HUES6 (cell line): ENCODE data around the gene SEMA3E.

ENCODE experiments used
- H3K27ac ChIP-seq: 2 replicates; pipeline ENCODE4 v1.7.0; 2013; ENCODE audit warnings: low read depth, mild to moderate bottlenecking, low read length, inconsistent platforms
- H3K27me3 ChIP-seq: 2 replicates; pipeline ENCODE4 v1.6.1; 2013; ENCODE audit warnings: low read length; ENCODE audit not compliant: control insufficient read depth, insufficient read depth
- H3K36me3 ChIP-seq: 2 replicates; pipeline ENCODE4 v1.6.1; 2013; ENCODE audit warnings: low read length; ENCODE audit not compliant: control insufficient read depth, insufficient read depth
- H3K4me1 ChIP-seq: 2 replicates; pipeline ENCODE4 v1.6.1; 2013; ENCODE audit warnings: low read length; ENCODE audit not compliant: control insufficient read depth, insufficient read depth
- H3K4me3 ChIP-seq: 2 replicates; pipeline ENCODE4 v1.5.1; 2013; ENCODE audit warnings: low read depth, low read length
- H3K9ac ChIP-seq: one replicate; pipeline ENCODE4 v1.6.1; 2013; ENCODE audit warnings: mild to moderate bottlenecking, low read length
- H3K9me3 ChIP-seq: 2 replicates; pipeline ENCODE4 v1.6.1; 2013; ENCODE audit warnings: low read depth, low read length; ENCODE audit not compliant: control insufficient read depth, insufficient read depth

Gene SEMA3E

GRCh38 chr7:83524277-83525075, 124.5 kb downstream of the SEMA3E start:
- H3K4me3 ChIP-seq: no peak overlapping the region
- no peak overlapping the region for H3K27ac ChIP-seq
- no peaks in the 10 kb centered on the region for H3K4me1 ChIP-seq
- H3K27me3 ChIP-seq: no peaks in the 10 kb centered on the region
- no peaks in the 10 kb centered on the region for H3K36me3 ChIP-seq
- no peaks in the 10 kb centered on the region for H3K9me3 ChIP-seq
- H3K9ac ChIP-seq: no peak overlapping the region

DNA sequence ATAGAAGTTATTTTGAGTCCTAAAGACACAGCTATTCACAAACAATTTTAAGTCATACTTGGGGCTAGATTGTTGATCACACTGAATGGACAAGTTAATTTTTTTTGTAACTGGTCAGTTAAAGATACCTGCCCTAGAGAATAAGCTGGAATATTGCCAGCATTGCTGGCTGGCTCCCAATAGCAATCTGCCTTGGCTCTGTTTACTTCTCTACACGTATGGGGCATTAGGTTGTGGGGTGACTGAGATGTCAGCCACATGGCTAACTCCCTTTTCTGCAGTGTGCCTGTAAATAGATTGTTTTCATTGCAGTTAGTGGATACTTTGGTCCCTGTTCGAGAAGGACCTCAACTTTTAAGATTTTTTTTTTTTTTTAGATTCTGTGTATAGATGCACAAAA, 128.2 kb downstream of the SEMA3E start:
- Histone ChIP-seq H3K27ac (no peak overlapping the region), H3K27me3 (no peaks in the 10 kb centered on the region), H3K36me3 (no peaks in the 10 kb centered on the region), H3K4me3 (no peak overlapping the region), H3K4me1 (peaks cover 9% of the 10 kb centered on the region), H3K9me3 (no peaks in the 10 kb centered on the region), H3K9ac (no peak overlapping the region)

DNA sequence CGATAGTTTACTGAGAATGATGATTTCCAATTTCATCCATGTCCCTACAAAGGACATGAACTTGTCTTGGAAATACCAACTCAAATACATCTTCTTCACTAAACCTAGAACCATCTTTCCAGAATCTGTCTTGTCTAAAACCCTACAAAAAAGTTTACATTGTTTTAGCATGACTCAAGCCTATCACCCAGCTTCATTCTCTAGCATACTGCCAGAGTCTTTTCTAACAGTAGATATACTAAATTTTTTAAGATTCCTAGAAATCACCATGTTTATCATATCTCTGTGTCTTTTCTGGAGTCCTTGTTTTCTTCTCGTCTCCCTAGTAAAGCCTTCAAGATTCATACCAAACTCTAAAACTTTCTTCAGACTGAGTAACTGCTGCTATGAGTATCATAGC, 129.7 kb downstream of the SEMA3E start:
- peaks cover 10% of the 10 kb centered on the region for H3K4me1 ChIP-seq

GRCh38 chr7:83517035-83517700, 131.8 kb downstream of the SEMA3E start:
- Histone ChIP-seq H3K9me3 (no peaks in the 10 kb centered on the region), H3K4me1 (peaks cover 14% of the 10 kb centered on the region), H3K27ac (no peak overlapping the region), H3K9ac (no peak overlapping the region), H3K4me3 (no peak overlapping the region), H3K36me3 (no peaks in the 10 kb centered on the region), H3K27me3 (no peaks in the 10 kb centered on the region)

More for the DNA sequence above, 129.7 kb downstream of the SEMA3E start:
- Histone ChIP-seq H3K27ac (no peak overlapping the region), H3K4me3 (no peak overlapping the region), H3K9me3 (no peaks in the 10 kb centered on the region), H3K36me3 (no peaks in the 10 kb centered on the region), H3K9ac (no peak overlapping the region), H3K27me3 (no peaks in the 10 kb centered on the region)

- no peaks in the 10 kb centered on the region for H3K36me3 ChIP-seq
- no peak overlapping the region for H3K4me3 ChIP-seq
- H3K9me3 ChIP-seq: no peaks in the 10 kb centered on the region
- H3K27ac ChIP-seq: no peak overlapping the region
- peaks cover 14% of the 10 kb centered on the region for H3K4me1 ChIP-seq
- no peak overlapping the region for H3K9ac ChIP-seq
- no peaks in the 10 kb centered on the region for H3K27me3 ChIP-seq
Observed at GRCh38 chr7:83514977-83515376, 134.0 kb downstream of the SEMA3E start.

DNA sequence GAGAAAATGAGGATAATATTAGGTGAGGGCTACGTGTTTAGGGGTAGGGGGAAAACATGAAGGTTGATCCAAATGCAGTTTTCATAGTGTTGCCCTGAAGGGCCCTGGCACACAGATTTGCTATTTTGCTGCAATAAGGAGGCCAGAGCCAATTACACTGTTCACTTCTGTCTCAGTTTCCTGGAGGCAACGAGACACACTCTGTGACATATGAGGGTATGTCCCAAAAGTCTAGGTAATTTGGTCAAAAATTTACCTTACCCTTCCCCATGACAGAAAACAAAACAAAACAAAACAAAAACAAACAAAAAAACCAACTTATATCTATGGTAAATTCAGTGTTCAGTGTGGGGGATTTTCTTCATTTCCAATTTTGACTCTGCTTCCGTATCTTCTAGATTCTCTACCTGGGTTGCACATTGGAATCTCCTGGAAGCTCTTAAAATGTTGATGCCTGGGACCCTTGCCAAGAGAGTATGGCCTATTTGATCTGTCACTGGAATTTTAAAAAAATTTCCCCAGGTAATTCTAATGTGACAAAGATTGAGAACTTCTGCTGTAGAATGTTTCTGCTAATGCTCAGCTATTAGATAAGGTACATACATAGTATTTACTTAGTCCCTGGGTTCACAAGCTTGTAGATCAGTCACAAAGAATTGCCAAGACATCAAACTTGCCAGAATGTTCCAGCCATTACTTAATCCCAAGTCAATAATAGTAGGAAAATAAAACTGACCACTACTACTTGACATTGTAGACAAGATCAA, 139.5 kb downstream of the SEMA3E start:
- no peak overlapping the region for H3K4me3 ChIP-seq
- H3K36me3 ChIP-seq: no peaks in the 10 kb centered on the region
- H3K9ac ChIP-seq: no peak overlapping the region
- H3K27ac ChIP-seq: no peak overlapping the region
- H3K27me3 ChIP-seq: no peaks in the 10 kb centered on the region
- 0 out of 2 replicates have a peak, but pooled peaks cover 5% of the 10 kb centered on the region for H3K4me1 ChIP-seq
- H3K9me3 ChIP-seq: no peaks in the 10 kb centered on the region

DNA sequence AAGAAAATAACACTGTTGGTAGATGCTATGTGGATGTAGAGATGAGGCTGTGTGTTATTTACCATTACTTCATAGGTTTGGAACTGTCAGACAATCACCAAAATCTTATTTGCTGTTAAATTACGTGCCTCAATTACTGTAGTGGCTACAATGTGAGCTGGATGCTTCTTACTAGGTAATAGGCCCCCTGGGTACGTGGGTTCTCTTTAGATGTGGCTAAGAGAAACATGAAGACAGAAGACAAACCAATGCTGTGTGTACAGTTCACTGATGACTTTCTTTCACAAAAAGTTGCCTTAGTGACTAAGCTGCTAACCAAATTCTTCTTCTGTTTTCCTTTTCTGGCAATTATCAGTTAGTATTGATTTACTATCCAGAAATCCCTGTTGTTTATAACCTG, 144.6 kb downstream of the SEMA3E start:
- H3K4me1 ChIP-seq: no peaks in the 10 kb centered on the region
- no peak overlapping the region for H3K4me3 ChIP-seq
- no peak overlapping the region for H3K27ac ChIP-seq
- no peaks in the 10 kb centered on the region for H3K9me3 ChIP-seq
- H3K27me3 ChIP-seq: no peaks in the 10 kb centered on the region
- H3K9ac ChIP-seq: no peak overlapping the region
- no peaks in the 10 kb centered on the region for H3K36me3 ChIP-seq

DNA sequence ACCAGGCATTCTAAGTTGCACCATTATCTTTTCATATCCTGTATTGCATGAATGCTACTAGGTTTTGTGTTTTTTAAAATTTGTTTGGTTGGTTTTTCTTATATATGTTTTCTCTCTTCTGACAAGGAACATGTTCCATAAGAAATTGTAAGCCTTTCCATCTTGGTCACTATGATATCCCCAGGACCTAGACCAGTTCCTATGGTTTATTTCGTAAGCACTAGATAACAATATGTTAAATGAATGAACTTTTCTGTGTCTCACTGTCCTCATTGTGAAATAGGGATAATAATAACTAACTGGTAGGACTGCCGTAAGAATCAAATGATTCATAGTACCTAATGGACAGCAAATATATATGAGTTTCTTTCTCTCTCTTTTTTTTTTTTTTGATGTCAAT, 146.3 kb downstream of the SEMA3E start:
- no peak overlapping the region for H3K4me3 ChIP-seq
- H3K27ac ChIP-seq: no peak overlapping the region
- no peaks in the 10 kb centered on the region for H3K36me3 ChIP-seq
- H3K4me1 ChIP-seq: no peaks in the 10 kb centered on the region
- no peak overlapping the region for H3K9ac ChIP-seq
- H3K9me3 ChIP-seq: no peaks in the 10 kb centered on the region
- no peaks in the 10 kb centered on the region for H3K27me3 ChIP-seq

DNA sequence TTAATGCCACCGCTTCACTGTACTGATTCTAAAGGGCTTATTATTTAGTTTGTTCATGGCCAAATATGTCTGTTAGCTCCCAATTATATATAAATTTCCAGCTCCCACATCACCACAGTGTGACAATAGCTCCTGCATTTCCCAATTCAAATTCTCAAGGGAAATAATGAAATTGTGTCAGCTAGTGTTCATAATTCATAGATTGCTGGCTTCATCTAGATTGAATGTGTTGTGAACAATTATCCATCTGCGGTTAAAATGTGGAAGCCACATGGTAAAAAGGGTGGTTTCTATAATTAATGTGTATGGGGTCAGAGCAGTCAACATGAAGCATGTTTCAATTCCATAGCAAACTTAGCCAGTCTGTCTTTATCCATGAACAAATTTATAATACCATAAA, 154.3 kb downstream of the SEMA3E start:
- Histone ChIP-seq H3K9me3 (no peaks in the 10 kb centered on the region), H3K4me3 (no peak overlapping the region), H3K27ac (no peak overlapping the region), H3K27me3 (no peaks in the 10 kb centered on the region), H3K9ac (no peak overlapping the region), H3K4me1 (no peaks in the 10 kb centered on the region), H3K36me3 (no peaks in the 10 kb centered on the region)

DNA sequence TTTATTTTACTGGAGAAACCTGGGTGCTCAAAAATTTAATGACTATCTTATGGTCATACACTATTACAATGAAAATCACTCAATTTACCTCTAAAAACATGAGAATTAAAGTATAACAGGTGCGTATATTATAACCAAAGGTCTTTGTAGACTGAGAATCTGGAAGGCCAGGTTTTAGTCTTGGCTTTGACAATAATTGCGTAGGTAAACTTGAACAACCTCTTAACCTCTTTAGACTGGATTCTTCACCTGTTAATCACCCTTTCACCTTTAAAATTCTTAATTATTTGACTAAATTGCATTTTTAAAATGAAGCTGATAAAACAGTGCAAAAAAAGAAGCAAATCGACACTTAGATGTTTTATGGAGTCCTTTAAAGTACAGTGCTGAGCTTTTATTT, 156.1 kb downstream of the SEMA3E start:
- Histone ChIP-seq H3K4me3 (no peak overlapping the region), H3K27ac (no peak overlapping the region), H3K27me3 (no peaks in the 10 kb centered on the region), H3K9ac (no peak overlapping the region), H3K36me3 (no peaks in the 10 kb centered on the region), H3K4me1 (no peaks in the 10 kb centered on the region), H3K9me3 (no peaks in the 10 kb centered on the region)

DNA sequence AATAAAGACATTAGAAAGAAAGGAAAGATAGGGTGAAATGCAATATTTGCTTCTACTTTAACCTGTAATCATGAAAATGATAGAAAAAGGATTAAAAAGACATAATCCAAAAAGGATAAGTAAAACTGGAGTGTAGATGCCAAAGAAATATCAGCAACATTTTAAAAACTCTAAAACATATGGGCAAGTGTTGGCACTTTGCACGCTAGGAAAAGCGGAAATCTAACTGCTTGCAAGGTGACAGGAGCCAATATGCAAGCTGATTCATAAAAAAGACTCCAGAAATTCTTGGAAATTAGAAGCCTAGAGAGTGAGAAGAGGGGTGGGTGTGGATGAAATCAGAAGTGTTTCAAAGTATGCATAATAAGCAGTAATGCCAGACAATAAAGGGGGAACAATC, 161.1 kb downstream of the SEMA3E start:
- H3K4me3 ChIP-seq: no peak overlapping the region
- no peaks in the 10 kb centered on the region for H3K27me3 ChIP-seq
- no peaks in the 10 kb centered on the region for H3K36me3 ChIP-seq
- no peak overlapping the region for H3K9ac ChIP-seq
- H3K27ac ChIP-seq: no peak overlapping the region
- H3K4me1 ChIP-seq: no peaks in the 10 kb centered on the region
- no peaks in the 10 kb centered on the region for H3K9me3 ChIP-seq
